GM21619 (cell line): Measurements from ENCODE around the gene SLC35A3.
A peak's percentile ranks its signal among the peaks of the same experiment; 100 is the strongest.

Experiments used
- ATAC-seq: cut with Tn5 transposase; IDR thresholded peaks from one replicate; pipeline ENCODE4 v1.9.1; 2021; ENCODE audit not compliant: unreplicated experiment

Gene SLC35A3

DNA sequence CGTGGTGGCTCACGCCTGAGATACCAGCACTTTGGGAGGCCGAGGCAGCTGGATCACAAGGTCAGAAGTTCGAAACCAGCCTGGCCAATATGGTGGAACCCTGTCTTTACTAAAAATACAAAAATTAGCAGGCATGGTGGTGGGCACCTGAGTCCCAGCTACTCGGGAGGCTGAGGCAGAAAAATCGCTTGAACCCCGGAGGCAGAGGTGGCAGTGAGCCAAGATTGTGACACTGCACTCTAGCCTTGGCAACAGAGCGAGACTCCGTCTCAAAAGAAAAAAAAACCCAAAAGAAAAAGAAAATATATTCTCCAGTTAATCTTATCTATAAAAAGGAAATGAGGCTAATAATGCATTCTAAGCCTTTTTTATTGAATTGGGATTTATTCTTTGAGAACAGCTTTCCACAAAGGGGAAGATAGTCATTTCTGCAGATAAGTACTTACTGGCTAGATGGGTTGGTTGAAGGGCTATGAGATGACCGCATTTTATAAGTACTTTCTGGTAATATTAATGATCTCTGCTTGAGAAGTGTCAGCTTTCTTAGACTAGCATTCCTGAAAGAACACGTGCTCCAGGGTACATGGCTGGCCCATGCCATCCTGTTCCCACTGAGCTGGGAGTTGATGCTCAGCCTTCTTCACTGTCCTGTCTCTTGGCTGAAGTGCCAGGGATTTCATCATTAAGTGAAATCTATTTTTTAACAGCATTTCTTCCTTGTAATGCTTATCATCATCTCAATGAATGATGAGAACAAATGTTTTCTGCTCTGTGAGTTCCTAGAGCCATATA, 105.0 kb downstream of the SLC35A3 start:
- no peak for ATAC-seq

DNA sequence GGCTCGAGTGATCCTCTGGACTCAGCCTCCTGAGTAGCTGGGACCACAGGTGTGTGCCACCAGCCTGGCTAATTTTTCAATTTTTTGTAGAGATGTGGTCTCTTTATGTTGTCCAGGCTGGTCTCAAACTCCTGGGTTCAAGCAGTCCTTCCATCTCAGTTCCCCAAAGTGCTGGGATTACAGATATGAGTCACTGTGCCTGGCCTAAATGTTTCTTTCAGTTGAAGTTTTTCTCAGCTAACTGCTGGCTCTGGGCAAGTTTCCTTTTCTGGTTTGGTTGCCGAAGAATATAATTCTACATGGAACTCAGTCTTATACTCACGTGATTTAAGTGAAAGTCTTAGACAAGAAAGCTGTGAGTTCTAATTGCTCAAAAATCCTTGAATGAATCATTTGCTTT, 106.0 kb downstream of the SLC35A3 start:
- ATAC-seq, result peak; percentile 46

DNA sequence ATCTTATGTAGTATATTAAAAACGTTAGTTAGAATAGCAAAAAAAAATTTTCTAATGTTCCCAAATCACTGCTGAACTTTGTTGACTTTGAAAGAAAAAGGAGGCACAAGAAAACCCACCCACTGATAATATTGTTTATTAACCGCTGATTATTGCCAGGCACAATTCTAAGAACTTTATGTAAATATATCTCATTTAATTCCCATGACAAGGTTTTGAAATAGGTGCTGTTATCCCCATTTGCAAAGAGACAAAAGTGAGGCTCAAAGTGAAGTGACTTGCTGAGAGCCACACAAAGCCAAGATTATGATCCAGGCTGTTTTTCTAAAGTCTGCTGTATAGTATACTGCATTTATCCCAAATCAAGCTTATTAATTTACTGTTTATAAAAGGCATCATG, 106.5 kb downstream of the SLC35A3 start:
- no peak for ATAC-seq

DNA sequence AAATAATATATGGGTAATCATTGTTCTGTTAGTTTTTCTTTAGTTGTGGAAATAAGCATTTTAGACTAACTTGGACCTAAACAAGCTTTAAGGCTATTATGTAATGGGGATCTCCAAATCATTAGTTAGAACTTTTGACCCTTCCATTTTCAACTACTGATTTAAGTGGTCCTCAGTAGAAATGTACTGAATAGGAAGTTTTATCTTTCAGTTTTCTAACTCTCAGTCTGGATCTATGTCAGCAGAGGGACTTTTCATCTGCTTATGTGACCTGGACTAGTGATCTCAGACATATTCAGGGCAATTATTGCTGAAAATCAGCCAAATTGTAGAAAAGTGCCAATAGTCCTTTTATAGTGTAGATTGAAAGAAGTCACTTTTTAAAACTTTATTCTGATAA, 106.9 kb downstream of the SLC35A3 start:
- peak; percentile 70 for ATAC-seq

DNA sequence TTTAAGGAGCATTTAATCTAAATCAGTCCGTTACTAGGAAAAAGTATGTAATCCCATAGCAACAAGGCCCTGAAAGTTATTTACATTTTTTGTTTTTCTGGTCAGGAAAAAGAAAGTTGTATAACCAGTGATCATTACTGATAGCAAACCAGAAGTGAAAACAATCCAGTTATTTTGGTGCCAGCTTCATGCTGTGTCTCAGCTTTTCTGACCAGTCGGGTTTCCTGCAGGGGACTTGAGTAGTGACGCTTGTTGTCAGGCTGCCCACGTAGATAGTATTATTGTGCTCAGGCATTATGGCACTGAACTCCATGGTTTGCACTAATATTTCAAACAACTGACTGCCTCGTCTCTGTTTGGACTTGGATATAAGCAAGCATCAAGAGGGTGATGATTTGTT, 107.7 kb downstream of the SLC35A3 start:
- no peak for ATAC-seq

DNA sequence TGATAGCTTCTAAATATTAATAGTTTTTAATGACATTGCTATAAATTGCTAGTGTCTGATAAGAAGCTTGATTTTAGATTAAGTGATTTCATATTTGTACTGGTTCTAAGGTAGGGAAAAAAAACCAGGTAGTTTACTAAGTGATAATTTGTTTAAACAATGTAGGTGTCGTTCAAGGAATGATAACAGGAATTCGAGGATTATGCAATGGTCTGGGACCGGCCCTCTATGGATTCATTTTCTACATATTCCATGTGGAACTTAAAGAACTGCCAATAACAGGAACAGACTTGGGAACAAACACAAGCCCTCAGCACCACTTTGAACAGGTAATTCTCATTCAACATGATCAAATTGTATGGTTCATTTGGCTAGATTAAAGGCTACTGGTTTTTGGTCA, 110.5 kb downstream of the SLC35A3 start:
- ATAC-seq, result no peak
